OCI-LY1 (cell line): ENCODE measurements around the gene AMDHD2.

Experiments
- H2AFZ ChIP-seq: fragments of 200-600 bp; sonication (generic), shearing (Covaris generic); 2 replicates; pipeline ENCODE4 v1.6.0; 2014; ENCODE audit warnings: antibody characterized with exemption, mild to moderate bottlenecking, low read length
- H3F3A ChIP-seq: fragments of 200-600 bp; sonication (generic), shearing (Covaris generic); 2 replicates; pipeline ENCODE4 v1.6.0; 2014; ENCODE audit warnings: mild to moderate bottlenecking, antibody characterized with exemption, low read length, moderate library complexity; ENCODE audit not compliant: insufficient read depth
- H3K27ac ChIP-seq: fragments of 200-600 bp; sonication (generic); 2 replicates; pipeline ENCODE4 v1.5.1; 2014; ENCODE audit warnings: low read length, mixed run types, mild to moderate bottlenecking, low read depth; ENCODE audit not compliant: poor library complexity, severe bottlenecking
- H3K27me3 ChIP-seq: fragments of 200-600 bp; sonication (generic); 2 replicates; pipeline ENCODE4 v1.6.0; 2014; ENCODE audit warnings: antibody characterized with exemption, mild to moderate bottlenecking, low read length, moderate library complexity; ENCODE audit not compliant: insufficient read depth
- H3K36me3 ChIP-seq: fragments of 200-600 bp; sonication (generic); 2 replicates; pipeline ENCODE4 v1.6.1; 2014; ENCODE audit warnings: mild to moderate bottlenecking, antibody characterized with exemption, low read length, moderate library complexity, mixed read lengths; ENCODE audit not compliant: insufficient read depth
- H3K4me1 ChIP-seq: fragments of 200-600 bp; sonication (generic); 2 replicates; pipeline ENCODE4 v1.5.1; 2014; ENCODE audit warnings: mild to moderate bottlenecking, low read length, moderate library complexity; ENCODE audit not compliant: insufficient read depth, severe bottlenecking
- H3K4me2 ChIP-seq: fragments of 200-600 bp; sonication (generic), shearing (Covaris generic); 2 replicates; pipeline ENCODE4 v1.6.1; 2014; ENCODE audit warnings: low read length
- H3K4me3 ChIP-seq: fragments of 200-600 bp; sonication (generic); 2 replicates; pipeline ENCODE4 v1.5.1; 2014; ENCODE audit warnings: low read length, low read depth, mild to moderate bottlenecking, mixed read lengths; ENCODE audit not compliant: poor library complexity, severe bottlenecking
- H3K79me2 ChIP-seq: fragments of 200-600 bp; shearing (Covaris generic); 2 replicates; pipeline ENCODE4 v1.6.1; 2016; ENCODE audit warnings: mixed run types, low read length, mixed read lengths; ENCODE audit not compliant: insufficient read depth
- H3K9ac ChIP-seq: fragments of 200-600 bp; sonication (generic), shearing (Covaris generic); 2 replicates; pipeline ENCODE4 v1.6.1; 2014; ENCODE audit warnings: mild to moderate bottlenecking, low read length, mixed read lengths
- H3K9me2 ChIP-seq: fragments of 200-600 bp; sonication (generic), shearing (Covaris generic); 2 replicates; pipeline ENCODE4 v1.6.1; 2014; ENCODE audit warnings: low read depth, mild to moderate bottlenecking, low read length, mixed read lengths
- H3K9me3 ChIP-seq: fragments of 200-600 bp; shearing (Covaris generic); 2 replicates; pipeline ENCODE4 v1.6.1; 2014; ENCODE audit warnings: low read length, mixed read lengths
- H4K20me1 ChIP-seq: fragments of 200-600 bp; sonication (generic), shearing (Covaris generic); 2 replicates; pipeline ENCODE4 v1.6.0; 2016; ENCODE audit warnings: mild to moderate bottlenecking, low read length; ENCODE audit not compliant: insufficient read depth
- CTCF ChIP-seq: fragments of 200-600 bp; sonication (generic), shearing (Covaris generic); IDR thresholded peaks from 2 replicates; pipeline ENCODE4 v1.5.1; 2017; ENCODE audit warnings: mild to moderate bottlenecking, antibody characterized with exemption, low read length, moderate library complexity, mixed read lengths
- EZH2 ChIP-seq: fragments of 200-600 bp; sonication (generic), shearing (Covaris generic); IDR thresholded peaks from 2 replicates; pipeline ENCODE4 v1.8.0; 2017; ENCODE audit warnings: borderline replicate concordance, mixed run types, mild to moderate bottlenecking, antibody characterized with exemption, low read length, moderate library complexity, mixed read lengths

The AMDHD2 gene

DNA sequence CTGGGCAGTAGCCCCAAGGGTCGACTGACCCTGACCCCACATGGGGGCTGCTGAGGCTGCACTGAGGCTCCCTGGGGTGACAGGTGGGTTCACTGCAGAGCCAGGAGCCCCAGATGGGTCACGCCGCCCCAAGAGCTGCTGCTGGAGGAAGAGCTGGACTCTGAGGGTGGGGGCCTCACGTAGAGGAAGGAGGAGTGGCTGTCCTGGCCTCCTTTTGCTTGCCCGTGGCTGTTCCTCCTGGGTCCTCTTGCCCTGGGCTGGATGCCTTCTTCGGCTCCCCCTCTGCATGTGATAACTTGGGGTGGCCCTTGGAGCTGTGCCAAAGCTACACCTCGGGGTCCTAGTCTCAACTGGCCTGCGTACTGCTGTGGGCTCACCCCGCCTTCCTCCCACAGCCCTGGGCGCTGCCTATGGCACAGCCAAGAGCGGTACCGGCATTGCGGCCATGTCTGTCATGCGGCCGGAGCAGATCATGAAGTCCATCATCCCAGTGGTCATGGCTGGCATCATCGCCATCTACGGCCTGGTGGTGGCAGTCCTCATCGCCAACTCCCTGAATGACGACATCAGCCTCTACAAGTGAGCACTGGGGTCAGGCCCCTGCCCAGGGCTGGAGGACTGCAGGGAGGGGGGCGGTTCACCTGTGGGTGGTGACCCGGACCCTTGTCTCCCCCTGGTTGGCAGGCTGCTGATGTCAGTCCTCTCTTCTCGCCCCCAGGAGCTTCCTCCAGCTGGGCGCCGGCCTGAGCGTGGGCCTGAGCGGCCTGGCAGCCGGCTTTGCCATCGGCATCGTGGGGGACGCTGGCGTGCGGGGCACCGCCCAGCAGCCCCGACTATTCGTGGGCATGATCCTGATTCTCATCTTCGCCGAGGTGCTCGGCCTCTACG is 1.1 kb upstream of the AMDHD2 start:
- peaks cover 37% of the 10 kb centered on the region for H3K4me1 ChIP-seq
- H3K9me3 ChIP-seq: no peaks in the 10 kb centered on the region
- peaks cover 33% of the 10 kb centered on the region for H3K79me2 ChIP-seq
- no peak for TF ChIP-seq EZH2
- H3K4me3 ChIP-seq: no peak overlapping the region
- H3F3A ChIP-seq: no peaks in the 10 kb centered on the region
- H3K27ac ChIP-seq: no peak overlapping the region
- no peaks in the 10 kb centered on the region for H3K27me3 ChIP-seq
- H3K9ac ChIP-seq: no peak overlapping the region
- H3K9me2 ChIP-seq: no peaks in the 10 kb centered on the region
- no peak overlapping the region for H3K4me2 ChIP-seq
- H3K36me3 ChIP-seq: peaks cover 5% of the 10 kb centered on the region; the same call in 1 of the 2 replicates
- H4K20me1 ChIP-seq: no peaks in the 10 kb centered on the region
- H2AFZ ChIP-seq: no peak overlapping the region

GRCh38 chr16:2519711-2520080 is 475 bp upstream of the AMDHD2 start:
- TF ChIP-seq EZH2 (no peak), CTCF (no peak)
- Histone ChIP-seq H3K4me3 (peak overlapping the region; percentile 65), H2AFZ (no peak overlapping the region), H3K9ac (peak overlapping the region; percentile 46; the same call in 1 of the 2 replicates), H4K20me1 (no peaks in the 10 kb centered on the region), H3K36me3 (peaks cover 11% of the 10 kb centered on the region; the same call in 1 of the 2 replicates), H3K27ac (peak overlapping the region; percentile 32), H3K9me2 (no peaks in the 10 kb centered on the region), H3K9me3 (no peaks in the 10 kb centered on the region), H3K4me1 (peaks cover 36% of the 10 kb centered on the region), H3K27me3 (no peaks in the 10 kb centered on the region), H3K79me2 (peaks cover 31% of the 10 kb centered on the region), H3K4me2 (peak overlapping the region; percentile 65), H3F3A (no peaks in the 10 kb centered on the region)

DNA sequence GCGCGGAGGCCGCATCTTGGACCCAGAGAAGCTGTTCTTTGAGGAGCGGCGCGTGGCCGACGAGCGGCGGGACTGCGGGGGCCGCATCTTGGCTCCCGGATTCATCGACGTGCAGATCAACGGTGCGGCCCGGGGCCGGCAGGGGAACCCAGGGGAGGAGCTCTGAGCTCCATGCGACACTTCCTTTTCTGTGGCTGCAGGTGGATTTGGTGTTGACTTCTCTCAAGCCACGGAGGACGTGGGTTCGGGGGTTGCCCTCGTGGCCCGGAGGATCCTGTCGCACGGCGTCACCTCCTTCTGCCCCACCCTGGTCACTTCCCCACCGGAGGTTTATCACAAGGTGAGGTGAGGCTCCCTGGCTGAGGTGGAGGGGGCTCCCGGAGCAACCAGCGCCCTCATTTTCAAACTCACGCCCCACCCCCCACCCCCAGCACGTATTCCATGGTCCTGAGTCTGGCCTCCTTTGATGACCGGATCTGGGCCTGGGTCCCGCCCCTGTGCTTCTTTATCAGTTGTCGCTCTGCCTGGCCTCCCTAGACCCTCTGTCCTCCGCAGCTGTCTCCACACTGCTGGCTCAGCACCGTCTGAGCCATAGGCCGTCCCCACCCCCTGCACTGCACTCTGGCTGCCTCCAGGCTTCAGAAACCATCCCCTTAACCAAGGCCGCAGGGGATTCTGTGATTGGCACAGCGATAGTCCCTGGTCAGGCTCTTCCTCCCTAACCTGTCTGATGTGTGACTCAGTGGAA is 787 bp downstream of the AMDHD2 start:
- no peak overlapping the region for H3K27ac ChIP-seq

More for the DNA sequence above, 787 bp downstream of the AMDHD2 start:
- H3K4me2 ChIP-seq: peak overlapping the region; percentile 70
- no peaks in the 10 kb centered on the region for H3K9me3 ChIP-seq
- peaks cover 24% of the 10 kb centered on the region for H3K4me1 ChIP-seq
- H3K79me2 ChIP-seq: peaks cover 18% of the 10 kb centered on the region
- H3F3A ChIP-seq: no peaks in the 10 kb centered on the region
- H3K9ac ChIP-seq: peak overlapping the region; percentile 64
- H3K9me2 ChIP-seq: no peaks in the 10 kb centered on the region
- peaks cover 17% of the 10 kb centered on the region; the same call in 1 of the 2 replicates for H3K36me3 ChIP-seq
- H4K20me1 ChIP-seq: no peaks in the 10 kb centered on the region
- peak overlapping the region; percentile 65 for H3K4me3 ChIP-seq
- H3K27me3 ChIP-seq: no peaks in the 10 kb centered on the region
- H2AFZ ChIP-seq: no peak overlapping the region
- TF ChIP-seq CTCF: no peak
- no peak for TF ChIP-seq EZH2
